RKO (cell line): Measurements from ENCODE around the gene SMC6.

Experiments
- DNase-seq: peaks from one replicate; pipeline ENCODE4 v3.0.0-alpha.2; 2016; ENCODE audit warnings: low spot score

The SMC6 gene

GRCh38 chr2:17710547-17711248 lies 42.9 kb downstream of the SMC6 start:
- DNase-seq, result no peak

GRCh38 chr2:17709897-17710296 lies 43.7 kb downstream of the SMC6 start:
- no peak for DNase-seq

DNA sequence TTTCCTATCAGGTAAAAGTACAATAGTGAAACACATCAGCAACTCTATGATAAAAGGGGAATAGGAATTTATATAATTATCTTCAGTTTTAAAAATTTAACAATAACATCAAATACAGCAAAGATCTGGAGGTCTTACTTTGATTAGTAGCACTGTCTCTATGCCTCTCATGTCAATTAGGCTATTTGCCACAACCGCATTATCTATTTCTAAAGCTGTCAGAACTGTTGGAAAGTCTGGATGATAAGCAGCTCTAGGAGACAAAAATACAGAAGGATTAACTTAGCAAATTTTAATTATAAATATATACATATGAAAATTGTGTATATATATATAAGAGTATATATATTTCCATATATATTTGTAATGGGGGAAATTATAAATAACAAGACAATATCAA lies 45.1 kb downstream of the SMC6 start:
- DNase-seq, result no peak

GRCh38 chr2:17706845-17707244 lies 46.8 kb downstream of the SMC6 start:
- no peak for DNase-seq

DNA sequence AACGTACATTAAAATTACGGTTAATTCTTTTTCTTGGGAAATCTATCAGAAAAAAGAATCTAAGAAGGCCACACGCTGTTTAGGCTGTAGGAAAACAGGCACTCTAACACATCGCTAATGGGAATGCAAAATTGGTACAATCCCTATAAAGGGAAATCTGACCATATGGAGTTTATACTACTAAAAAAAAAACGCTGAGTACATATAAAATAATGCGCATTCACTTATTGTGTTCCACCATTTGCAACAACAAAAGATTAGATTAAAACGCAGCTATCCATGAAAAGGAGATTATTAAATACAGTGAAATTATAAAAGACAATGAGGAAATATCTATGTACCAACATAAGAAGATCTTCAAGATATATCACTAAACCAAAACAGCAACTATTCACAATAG lies 62.8 kb downstream of the SMC6 start:
- DNase-seq, result no peak

- no peak for DNase-seq
These were observed 64.6 kb downstream of the SMC6 start for GRCh38 chr2:17689010-17689409.

DNA sequence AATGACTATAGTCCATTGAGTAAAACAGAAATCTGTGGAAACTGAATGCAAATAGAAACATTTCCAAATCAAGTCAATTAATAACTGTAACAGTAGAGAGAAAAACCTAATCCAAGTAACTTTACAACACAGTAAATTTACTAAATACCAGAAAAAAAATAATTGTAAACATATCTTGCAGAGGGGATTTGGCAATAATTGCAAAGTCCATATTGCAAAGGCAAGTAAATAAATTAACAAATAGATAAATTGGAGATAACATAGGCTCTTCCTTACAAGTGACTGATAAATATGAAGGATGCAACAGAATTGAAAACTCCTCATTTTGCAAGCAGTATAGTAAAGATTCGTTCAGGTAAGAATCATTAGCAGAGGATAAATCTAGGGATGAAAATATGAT lies 65.0 kb downstream of the SMC6 start:
- DNase-seq, result no peak

GRCh38 chr2:17683981-17684380 lies 69.6 kb downstream of the SMC6 start:
- no peak for DNase-seq

- DNase-seq, result no peak
These were observed 71.3 kb downstream of the SMC6 start for GRCh38 chr2:17682098-17682857.

- no peak for DNase-seq
These were observed 73.5 kb downstream of the SMC6 start for GRCh38 chr2:17680119-17680518.

DNA sequence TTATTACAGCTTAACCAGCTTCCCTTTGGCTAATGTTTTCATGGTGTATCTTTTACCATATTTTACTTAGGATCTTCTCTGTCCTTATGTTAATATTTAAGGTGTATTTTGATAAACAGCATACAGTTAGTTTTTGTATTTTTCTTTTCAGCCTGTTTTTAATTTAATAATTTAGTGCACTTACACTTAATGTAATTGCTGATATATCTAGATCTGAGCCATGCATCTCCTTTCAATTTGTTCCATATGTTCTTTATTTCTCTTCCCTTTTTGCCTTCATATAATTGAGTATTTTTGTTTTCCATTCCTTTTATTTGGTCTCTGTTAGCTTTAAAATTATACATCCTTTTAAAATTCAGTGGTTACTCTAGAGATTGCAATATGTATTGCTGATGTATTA lies 78.8 kb downstream of the SMC6 start:
- no peak for DNase-seq

- peak; percentile 93 for DNase-seq
These were observed 80.9 kb downstream of the SMC6 start for GRCh38 chr2:17672583-17673317.

- DNase-seq, result no peak
These were observed 85.7 kb downstream of the SMC6 start for GRCh38 chr2:17667898-17668297.

DNA sequence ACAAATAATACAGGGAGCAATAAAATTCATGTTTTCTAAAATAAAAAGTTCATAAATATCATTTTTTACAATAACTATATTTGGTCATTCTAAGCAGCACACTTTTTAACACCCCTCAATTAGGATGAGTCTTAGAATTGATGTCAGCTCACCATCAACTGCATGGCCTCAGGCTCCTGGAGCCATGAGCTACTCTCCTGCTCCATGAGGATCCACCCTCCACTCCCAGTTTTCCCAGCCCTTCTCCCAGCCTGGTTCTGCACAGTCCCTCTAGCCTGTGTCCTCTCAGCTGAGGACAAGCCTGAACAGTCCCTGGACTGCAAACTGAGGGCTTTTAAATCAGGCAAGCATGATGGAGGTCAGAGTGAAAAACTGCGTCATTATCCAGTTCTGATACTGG lies 89.1 kb downstream of the SMC6 start:
- no peak for DNase-seq

DNA sequence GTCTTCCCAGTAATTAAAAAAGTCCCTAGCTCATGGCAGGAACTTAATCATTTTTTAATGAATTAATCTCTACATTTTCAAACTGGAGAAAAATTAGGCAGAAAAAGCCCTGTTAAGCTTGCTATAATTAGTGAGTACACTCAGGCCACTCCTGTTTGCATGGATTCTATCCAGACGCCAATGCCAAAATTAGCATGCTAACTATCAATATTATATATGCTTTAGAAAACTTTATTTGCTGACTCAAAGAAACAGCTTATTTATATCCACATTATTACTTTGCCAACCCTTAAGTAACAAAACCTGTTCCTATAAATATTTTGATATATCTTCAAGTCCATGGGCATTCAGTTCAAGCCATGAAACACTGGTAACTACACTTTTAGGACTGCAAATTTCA lies 90.9 kb downstream of the SMC6 start:
- DNase-seq, result no peak

- no peak for DNase-seq
These were observed 92.2 kb downstream of the SMC6 start for GRCh38 chr2:17661460-17661859.

DNA sequence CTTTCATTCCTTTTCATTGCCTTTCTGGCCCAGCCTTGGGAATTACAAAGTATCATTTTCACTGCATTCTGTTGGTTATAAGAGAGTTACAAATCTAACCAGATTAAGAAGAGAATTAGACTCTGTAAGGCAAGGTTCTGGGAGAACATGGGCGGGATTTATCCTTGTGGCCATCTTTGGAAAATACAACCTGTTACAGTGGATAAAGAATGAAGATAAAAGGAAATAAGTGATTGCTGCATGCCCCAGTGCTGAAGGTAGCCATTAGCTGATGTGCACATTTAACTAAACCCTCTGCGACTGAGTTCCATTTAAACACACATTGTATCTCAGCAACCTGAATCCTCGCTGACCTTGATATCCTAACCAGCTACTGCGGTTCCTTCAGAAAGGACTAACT lies 93.4 kb downstream of the SMC6 start:
- no peak for DNase-seq

GRCh38 chr2:17658251-17658843 lies 95.3 kb downstream of the SMC6 start:
- DNase-seq, result no peak

DNA sequence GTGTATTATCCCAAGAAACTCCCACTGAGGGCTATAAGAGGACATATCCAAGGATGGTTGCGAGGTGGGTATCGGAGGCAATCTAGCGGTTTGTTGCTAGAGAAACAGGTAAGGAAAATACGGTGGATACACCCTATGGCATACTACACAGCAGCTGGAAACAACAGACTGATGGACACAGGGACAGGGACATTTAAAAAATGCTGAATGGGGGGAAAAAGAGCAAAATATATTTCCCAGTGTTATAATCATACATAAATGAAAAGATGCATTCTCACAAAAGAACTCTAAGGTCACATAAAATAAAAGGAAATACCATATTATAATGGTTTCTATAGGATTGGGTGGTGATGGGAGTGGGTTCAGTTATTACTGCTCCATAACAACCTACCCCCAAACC lies 95.9 kb downstream of the SMC6 start:
- no peak for DNase-seq

GRCh38 chr2:17652681-17653394 lies 100.8 kb downstream of the SMC6 start:
- no peak for DNase-seq

DNA sequence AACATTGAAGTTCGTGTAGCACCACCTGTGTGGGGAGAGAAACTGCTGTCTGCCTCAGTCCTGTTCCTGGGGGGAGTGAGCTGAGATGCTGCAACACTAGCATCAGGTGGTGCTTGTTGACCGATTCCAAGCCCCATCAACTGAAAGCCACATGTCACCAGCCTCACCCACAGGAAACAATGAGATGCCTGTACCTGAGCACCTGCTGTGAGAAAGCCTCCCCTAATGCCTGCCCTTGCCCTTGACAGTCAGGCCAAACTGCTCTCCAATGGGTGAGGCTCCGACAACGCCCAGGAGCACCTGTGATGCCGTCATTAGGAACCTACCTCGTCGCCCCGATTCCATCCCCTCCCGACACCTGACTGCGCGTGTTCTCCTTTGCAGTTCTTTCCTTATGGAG lies 104.6 kb downstream of the SMC6 start:
- DNase-seq, result no peak

GRCh38 chr2:17648581-17648980 lies 105.0 kb downstream of the SMC6 start:
- DNase-seq, result no peak
